Retinal pigment epithelial cell (primary cell): ENCODE measurements around the gene PCAT6.

Experiments used
- DNase-seq: peaks from one replicate; pipeline ENCODE4 v3.0.0-alpha.2; 2010; ENCODE audit warnings: low read depth
- H3K4me3 ChIP-seq: 2 replicates; pipeline ENCODE4 v1.5.1; 2011; ENCODE audit warnings: mild to moderate bottlenecking, low read length, control low read depth, moderate library complexity
- TF ChIP-seq, protein P1 (sequence below): conservative IDR thresholded peaks from 2 replicates; pipeline ENCODE4 v1.5.1; 2011; ENCODE audit warnings: low read depth, low read length, control low read depth, inconsistent platforms

PCAT6 gene

DNA sequence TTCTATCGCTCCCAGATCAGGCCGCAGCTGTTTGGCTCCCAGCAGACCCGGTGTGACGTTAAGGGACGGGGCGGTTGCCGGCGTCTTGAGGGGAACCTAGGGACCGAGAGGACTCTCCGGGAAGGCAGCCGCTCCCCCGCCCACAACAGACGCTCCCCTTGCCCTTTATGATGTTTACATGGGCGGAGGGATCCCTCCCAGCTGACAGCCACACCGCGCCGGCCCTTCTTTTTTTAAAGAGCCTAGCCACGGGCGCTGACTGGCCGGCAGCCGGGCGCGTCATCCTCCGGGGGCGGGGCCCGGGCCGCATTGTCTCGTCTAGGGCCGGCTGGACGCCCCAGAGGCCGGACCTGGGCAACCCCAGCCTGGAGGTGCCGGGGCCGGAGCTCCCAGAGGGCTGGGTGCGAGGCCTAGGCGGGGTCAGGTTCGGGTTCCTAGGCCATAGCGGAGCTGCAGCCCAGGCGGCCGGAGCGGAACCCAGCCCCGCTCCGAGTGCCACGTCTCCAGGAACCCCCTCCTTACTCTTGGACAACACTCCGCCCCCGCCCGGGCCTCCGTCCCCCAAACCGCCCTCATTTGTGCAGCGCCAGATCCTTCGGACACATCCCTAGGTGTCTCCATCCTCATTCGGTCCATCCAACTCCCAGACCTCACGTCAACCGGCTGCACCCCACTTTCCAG lies at the start of gene PCAT6:
PCAT6 (plus strand) TSS at position 340 of the 681 bp plus-strand sequence.
- peak; percentile 83 for DNase-seq
- peak within 1 kb of the TSS; percentile 78 for H3K4me3 ChIP-seq
- TF ChIP-seq, protein P1, sequence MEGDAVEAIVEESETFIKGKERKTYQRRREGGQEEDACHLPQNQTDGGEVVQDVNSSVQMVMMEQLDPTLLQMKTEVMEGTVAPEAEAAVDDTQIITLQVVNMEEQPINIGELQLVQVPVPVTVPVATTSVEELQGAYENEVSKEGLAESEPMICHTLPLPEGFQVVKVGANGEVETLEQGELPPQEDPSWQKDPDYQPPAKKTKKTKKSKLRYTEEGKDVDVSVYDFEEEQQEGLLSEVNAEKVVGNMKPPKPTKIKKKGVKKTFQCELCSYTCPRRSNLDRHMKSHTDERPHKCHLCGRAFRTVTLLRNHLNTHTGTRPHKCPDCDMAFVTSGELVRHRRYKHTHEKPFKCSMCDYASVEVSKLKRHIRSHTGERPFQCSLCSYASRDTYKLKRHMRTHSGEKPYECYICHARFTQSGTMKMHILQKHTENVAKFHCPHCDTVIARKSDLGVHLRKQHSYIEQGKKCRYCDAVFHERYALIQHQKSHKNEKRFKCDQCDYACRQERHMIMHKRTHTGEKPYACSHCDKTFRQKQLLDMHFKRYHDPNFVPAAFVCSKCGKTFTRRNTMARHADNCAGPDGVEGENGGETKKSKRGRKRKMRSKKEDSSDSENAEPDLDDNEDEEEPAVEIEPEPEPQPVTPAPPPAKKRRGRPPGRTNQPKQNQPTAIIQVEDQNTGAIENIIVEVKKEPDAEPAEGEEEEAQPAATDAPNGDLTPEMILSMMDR, result no peak

DNA sequence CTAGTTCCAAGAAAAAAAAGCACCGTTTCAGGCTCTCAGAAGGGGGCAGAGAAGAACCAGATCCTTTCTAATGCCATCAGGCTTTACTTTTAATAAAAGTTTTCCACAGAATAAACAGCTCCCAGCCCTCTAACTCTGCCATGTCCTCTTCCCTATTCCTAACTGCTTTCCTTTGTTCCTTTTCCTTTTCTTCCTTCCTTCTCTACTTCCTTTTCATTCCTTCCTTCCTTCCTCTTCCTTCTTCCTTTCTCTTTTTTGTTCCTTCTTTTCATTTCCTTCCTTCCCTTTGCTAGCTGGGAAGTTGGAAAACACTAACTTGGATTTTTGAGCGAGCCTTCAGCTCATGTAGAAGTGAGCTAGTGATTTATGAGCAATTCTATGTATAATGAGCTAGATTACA lies 48.7 kb upstream of the PCAT6 start:
- no peak overlapping the region for H3K4me3 ChIP-seq
- DNase-seq, result no peak
- TF ChIP-seq, protein P1, result no peak

DNA sequence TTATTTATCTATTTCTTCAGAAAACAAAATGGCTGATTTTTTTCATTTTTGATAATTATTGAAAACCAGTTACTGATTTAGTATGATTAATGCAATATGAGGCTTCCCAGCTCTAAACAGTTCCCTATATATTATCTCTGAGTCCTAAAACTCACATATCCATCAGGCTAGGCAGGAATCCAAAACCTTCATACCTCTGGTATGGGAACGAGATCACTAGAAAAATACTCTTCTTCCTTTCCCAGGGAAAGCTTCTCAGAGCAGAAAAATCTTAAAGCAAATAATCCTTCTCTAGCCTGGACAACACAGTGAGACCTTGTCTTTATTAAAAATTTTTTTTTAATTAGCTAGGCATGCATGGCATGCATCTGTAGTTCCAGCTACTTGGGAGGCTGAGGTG lies 45.0 kb upstream of the PCAT6 start:
- TF ChIP-seq, protein P1, result no peak
- H3K4me3 ChIP-seq, result no peak overlapping the region
- no peak for DNase-seq

DNA sequence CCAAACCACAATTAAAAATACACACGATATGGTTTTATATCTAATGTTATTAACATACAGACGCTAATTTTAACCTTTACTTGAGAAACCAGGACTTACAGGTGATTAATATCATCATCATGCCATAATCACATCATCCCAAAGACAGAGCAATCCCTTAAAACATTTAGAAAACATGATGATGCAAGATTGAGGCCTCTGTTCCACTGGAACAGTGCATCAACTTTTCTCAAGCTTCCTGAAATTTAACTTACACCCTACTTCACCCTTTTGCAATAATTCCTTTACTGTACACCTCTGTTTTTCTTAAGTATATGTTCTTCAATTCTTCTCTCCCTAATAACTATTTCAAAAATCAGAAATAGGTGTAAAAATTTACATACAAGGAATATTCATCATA lies 40.6 kb upstream of the PCAT6 start:
- no peak for DNase-seq
- H3K4me3 ChIP-seq, result no peak overlapping the region
- TF ChIP-seq, protein P1, result no peak

DNA sequence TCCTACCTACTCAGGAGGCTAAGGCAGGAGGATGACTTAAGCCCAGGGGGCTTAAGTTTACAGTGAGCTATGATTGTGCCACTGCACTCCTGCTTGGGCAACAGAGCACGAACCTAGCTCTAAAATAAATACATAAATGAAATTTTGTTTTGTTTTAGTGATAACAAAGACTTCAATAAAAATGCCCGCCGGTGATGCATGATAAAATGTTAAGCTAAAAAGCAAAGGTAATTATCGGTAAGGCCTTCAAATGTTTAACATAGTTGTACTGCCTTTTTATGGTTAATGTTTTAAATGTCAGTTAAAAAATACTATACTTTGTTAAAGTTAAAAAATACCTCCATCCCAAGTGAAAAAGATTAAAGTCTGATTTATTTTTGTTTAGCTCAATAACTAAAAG lies 29.6 kb upstream of the PCAT6 start:
- DNase-seq, result no peak
- TF ChIP-seq, protein P1, result no peak
- no peak overlapping the region for H3K4me3 ChIP-seq

DNA sequence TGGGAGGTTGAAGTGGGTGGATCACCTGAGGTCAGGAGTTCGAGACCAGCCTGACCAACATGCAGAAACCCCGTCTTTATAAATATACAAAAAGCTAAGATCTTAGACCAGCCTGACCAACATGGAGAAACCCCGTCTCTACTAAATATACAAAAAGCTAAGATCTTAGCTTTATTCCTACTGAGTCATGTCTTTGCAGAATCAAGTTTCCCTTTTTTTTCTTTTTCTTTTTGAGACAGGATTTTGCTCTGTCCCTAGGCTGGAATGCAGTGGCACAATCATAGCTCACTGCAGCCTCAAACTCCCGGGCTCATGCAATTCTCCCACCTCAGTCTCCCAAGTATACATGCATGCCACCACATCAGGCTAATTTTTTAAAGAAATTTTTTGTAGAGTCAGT lies 23.9 kb upstream of the PCAT6 start:
- TF ChIP-seq, protein P1, result no peak
- no peak for DNase-seq

DNA sequence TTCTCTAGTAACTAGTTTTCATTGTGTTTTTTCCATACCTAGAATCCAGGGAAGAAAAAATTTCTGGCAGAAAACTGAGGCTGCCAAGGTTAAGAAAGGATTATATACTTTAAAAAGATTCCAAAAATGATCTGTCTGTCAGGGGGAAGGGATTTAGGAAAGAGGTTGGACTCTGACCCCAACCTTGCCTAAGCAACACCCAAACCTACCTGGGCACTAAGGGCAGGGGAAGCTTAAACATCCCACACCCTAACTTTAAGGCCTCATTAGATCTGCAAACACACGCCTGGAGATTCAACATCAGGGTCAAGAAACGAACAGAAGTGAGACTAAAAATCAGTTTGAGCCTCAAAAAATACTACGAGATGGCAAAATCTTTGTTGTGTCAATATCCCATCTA lies 22.0 kb upstream of the PCAT6 start:
- H3K4me3 ChIP-seq, result no peak overlapping the region
- DNase-seq, result no peak
- TF ChIP-seq, protein P1, result no peak

More for the DNA sequence above, 23.9 kb upstream of the PCAT6 start:
- H3K4me3 ChIP-seq, result no peak overlapping the region
